NCI-H2227 treated with DMSO at 0.1 percent for 48 hours (cell line): Measurements from ENCODE around the gene OR4D11.

Source experiments
- DNase-seq: peaks from one replicate; lab custom pipeline; 2025; lab: John Stamatoyannopoulos, UW

Gene OR4D11

DNA sequence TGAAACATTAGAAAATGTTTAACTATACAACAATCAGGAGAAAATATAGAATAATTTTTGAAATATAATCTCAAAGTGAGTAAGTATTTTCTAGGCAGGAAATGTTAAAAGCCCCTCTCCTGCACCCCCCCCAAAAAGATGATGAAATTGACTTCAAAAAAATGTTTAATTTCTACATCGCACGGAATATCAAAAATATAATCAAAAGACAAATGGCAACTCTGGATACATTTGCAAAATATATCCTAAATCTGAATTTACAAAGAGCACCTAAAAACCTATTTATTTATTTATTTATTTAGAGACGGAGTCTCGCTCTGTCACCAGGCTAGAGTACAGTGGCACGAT, 44.9 kb downstream of the OR4D11 start:
- no peak for DNase-seq

- peak; percentile 93 for DNase-seq
These were observed 47.0 kb downstream of the OR4D11 start for GRCh38 chr11:59550368-59550841.

GRCh38 chr11:59550842-59551658, 47.7 kb downstream of the OR4D11 start:
- peak; percentile 97 for DNase-seq

- peak; percentile 59 for DNase-seq
These were observed 48.5 kb downstream of the OR4D11 start for GRCh38 chr11:59551659-59552521.

- DNase-seq: no peak
These were observed 49.5 kb downstream of the OR4D11 start for GRCh38 chr11:59552844-59553243.

DNA sequence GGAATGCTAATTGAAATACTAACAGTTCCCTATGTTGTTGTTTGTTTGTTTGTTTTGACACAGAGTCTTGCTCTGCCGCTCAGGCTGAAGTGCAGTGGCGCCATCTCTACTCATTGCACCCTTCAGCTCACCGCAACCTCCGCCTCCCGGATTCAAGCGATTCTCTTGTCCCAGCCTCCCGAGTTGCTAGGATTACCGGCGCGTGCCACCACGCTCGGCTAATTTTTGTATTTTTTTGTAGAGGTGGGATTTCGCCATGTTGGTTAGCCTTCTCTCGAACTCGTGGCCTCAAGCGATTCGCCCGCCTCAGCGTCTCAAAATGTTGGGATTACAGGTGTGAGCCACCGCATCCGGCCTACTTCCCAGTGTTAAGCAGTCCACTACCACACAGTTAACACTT, 49.9 kb downstream of the OR4D11 start:
- DNase-seq: no peak
